GM10266 (cell line): ENCODE measurements around the gene RPL37A.

Experiments used
- DNase-seq: peaks from one replicate; pipeline ENCODE4 v3.0.0; 2012; ENCODE audit errors: extremely low spot score
- TF ChIP-seq, protein P1 (sequence below): IDR thresholded peaks from 2 replicates; pipeline ENCODE4 v1.5.1; 2012; ENCODE audit warnings: mild to moderate bottlenecking, low read depth; ENCODE audit not compliant: control insufficient read depth, insufficient read depth; ENCODE audit errors: missing control alignments

RPL37A gene

DNA sequence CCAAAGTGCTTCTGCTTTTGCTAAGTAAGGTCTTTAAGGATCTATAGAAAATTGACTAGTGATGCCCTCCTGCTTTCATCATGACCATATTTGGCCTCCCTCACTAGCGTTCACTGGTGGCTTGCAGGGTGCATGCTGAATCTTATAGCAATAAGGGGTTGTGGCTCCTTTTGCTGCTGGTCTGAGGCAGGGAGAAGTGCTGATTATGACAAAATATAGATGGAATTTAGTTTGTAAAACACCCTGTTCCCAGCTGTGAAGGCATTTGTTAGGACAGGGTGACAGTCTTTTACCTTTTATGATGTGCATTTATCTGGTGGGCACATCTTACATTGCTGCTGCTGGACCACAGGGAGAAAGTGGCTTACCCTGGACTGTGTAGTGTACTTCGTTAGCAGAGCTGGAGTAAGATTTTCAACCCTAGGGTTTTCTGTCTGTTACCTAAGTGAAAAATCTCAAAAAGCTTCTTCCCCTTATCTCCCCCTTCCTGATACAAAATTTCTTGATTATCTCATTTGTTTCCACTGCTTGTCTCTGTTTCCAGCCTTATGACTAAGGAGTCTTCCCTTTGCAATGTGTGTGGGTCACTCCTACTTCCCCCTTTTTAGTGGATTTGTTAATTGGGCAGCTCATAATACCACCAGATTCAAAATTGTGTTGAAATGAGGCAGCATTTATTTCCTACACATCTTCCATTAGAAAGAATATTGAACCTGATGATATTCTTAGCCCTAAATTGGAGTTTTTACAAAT is 21.2 kb upstream of the RPL37A start:
- DNase-seq, result no peak
- TF ChIP-seq, protein P1, sequence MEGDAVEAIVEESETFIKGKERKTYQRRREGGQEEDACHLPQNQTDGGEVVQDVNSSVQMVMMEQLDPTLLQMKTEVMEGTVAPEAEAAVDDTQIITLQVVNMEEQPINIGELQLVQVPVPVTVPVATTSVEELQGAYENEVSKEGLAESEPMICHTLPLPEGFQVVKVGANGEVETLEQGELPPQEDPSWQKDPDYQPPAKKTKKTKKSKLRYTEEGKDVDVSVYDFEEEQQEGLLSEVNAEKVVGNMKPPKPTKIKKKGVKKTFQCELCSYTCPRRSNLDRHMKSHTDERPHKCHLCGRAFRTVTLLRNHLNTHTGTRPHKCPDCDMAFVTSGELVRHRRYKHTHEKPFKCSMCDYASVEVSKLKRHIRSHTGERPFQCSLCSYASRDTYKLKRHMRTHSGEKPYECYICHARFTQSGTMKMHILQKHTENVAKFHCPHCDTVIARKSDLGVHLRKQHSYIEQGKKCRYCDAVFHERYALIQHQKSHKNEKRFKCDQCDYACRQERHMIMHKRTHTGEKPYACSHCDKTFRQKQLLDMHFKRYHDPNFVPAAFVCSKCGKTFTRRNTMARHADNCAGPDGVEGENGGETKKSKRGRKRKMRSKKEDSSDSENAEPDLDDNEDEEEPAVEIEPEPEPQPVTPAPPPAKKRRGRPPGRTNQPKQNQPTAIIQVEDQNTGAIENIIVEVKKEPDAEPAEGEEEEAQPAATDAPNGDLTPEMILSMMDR, result no peak

DNA sequence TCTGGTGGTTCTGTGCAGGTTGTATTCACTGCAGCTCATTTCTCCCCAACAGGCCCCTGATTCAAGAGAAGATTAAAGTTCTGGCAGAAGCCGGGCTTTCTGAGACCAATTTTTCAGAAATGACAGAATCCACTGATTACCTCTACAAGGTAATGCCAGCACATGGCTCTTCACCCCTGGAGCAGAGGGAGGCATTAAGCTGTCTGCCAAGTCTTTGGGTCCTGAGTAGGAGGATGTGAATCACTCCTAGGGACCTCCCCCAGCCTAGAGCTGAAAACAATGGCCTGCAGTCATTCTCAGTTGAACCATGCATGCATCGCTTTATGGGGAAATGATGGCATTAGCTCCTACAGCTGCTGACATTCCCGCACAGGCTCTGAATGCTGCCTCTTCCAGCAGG is 20.5 kb upstream of the RPL37A start:
- DNase-seq, result no peak
- TF ChIP-seq, protein P1, result no peak

DNA sequence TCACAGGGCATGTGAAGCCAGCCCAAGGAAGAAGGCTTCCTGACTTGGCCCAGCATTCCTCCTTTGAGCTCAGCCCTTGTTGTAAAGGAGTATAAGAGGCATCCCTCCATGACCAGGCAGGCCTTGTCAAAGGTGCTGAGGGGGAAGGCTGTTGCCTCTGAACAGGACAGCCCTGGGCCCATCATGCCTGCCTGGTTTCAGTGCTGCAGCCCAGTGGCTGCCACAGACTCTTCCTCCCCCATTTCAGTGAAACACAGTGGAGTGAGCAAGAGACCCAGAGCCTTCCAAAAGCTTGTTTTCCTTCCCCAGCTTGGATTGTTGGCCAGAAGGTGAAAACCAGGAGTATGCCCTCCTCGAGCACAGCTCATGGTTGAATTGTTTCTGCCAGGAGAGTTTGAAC is 19.9 kb upstream of the RPL37A start:
- TF ChIP-seq, protein P1, result no peak
- DNase-seq, result no peak

DNA sequence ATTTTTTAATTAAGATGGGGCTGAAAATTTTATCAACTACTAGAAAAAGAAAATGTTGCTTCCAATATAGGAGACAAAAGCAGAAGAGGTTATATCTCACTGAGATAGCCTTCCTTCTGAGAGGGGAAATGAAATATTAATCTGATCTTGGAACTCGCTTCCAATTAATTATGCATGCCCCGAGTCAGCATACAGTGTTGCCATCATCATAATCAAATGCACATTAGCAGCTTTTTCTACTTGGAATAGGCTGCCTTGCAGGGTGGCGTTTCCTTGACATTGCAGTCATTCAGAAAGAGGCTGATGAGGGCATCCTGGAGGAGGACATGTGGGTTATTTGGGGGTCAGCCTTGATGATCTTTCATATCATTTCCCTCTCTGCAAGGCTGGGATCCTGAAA is 18.4 kb upstream of the RPL37A start:
- TF ChIP-seq, protein P1, result no peak
- DNase-seq, result no peak

DNA sequence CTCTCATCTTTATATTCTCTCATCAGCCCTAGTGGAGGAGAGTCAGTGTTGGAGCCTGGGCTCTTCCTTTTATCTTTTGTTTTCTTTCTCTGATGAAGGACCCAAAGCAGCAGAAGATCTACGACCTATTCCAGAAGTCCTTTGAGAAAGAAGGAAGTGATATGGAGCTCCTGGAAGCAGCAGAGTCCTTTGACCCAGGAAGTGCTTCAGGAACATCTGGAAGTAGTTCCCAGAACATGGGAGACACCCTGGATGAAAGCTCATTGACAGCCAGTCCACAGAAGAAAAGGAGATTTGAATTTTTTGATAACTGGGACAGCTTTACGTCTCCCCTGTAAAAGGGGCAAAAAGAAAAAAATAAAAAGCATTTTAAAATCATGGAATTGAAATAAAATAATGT is 16.0 kb upstream of the RPL37A start:
- DNase-seq, result no peak
- TF ChIP-seq, protein P1, result no peak

DNA sequence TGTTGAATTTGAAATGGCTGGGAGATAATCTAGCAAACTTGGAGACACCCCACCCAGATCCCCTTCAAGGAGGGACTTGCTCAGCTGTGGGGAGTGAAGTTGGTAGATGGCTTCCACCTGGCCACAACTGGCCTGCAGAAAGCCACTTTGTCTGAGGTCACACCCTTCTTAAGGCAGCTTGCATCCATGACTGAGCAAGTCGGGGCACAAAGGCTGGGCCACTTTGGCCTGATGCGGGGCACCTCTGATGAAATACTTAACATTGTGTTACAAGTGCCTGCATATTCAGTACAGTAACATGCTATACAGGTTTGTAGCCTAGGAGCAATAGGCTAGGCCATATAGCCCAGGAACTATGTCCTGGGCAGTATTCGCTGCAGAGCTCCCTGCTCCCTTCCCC is 13.4 kb upstream of the RPL37A start:
- TF ChIP-seq, protein P1, result no peak

DNA sequence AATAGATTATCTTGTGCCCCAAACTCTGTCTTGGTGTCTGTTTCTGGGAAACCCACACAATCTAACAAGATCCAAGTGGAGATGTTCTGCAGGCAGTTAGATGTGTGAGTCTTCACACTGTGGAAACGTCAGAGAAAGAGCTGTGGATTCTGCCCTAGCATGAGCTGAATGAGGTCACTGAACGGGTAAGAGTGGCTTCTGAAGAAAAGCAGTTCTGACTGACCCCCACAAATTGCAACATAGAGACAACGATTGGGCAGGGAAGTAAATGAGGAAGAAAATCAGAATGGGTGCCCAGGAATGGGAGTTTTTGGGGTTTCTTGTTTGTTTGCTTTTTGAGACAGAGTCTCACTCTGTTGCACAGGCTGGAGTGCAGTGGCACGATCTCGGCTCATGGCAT is 12.9 kb upstream of the RPL37A start:
- TF ChIP-seq, protein P1, result no peak

More for the DNA sequence above, 13.4 kb upstream of the RPL37A start:
- DNase-seq, result no peak

More for the DNA sequence above, 12.9 kb upstream of the RPL37A start:
- DNase-seq, result no peak
